IMR-90 (cell line): ENCODE measurements around the gene DKK3. TPM values are rescaled to one million over a fixed set of nuclear protein-coding genes. Genes with fewer than 3 reads are reported as not detected.

ENCODE experiments used
- ATAC-seq: fragments of 200-7000 bp; cut with Tn5 transposase; 2 replicates; pipeline ENCODE4 v1.9.1; 2020; ENCODE audit warnings: low read depth, mild to moderate bottlenecking, moderate library complexity
- BruUV-seq: library from RNA; stranded (reverse); fragments of 400-500 nt; replicated peaks from 2 replicates; lab custom pipeline; 2021; lab: Mats Ljungman, UMichigan
- CTCF ChIA-PET: fragments of 300-600 bp; formaldehyde crosslinking; extraction: SDS; loops from one replicate; lab custom pipeline; 2021; ENCODE audit warnings: antibody characterized with exemption; lab: Yijun Ruan, JAX
- POLR2A ChIA-PET: fragments of 300-600 bp; sonication (Branson Sonifier 250); formaldehyde crosslinking; loops from one replicate; lab custom pipeline; 2022; ENCODE audit warnings: antibody characterized with exemption; ENCODE audit not compliant: unreplicated experiment; lab: Charles Lee
- DNase-seq: peaks from one replicate; pipeline ENCODE4 v3.0.0; 2013
- H2AFZ ChIP-seq: replicated peaks from 2 replicates; pipeline ENCODE3; 2013; ENCODE audit warnings: low read length, mild to moderate bottlenecking; ENCODE audit not compliant: poor library complexity
- H2AK5ac ChIP-seq: 2 replicates; pipeline ENCODE4 v1.6.1; 2013; ENCODE audit warnings: low read depth, low read length, inconsistent platforms
- H2AK9ac ChIP-seq: replicated peaks from 2 replicates; pipeline ENCODE3; 2013; ENCODE audit warnings: mild to moderate bottlenecking, low read depth, low read length, moderate library complexity; ENCODE audit not compliant: poor library complexity
- H2BK120ac ChIP-seq: 2 replicates; pipeline ENCODE4 v1.6.1; 2013; ENCODE audit warnings: low read depth, low read length, inconsistent platforms
- H2BK15ac ChIP-seq: 3 replicates; pipeline ENCODE4 v1.6.1; 2013; ENCODE audit warnings: low read depth, low read length, inconsistent platforms
- H2BK20ac ChIP-seq: 2 replicates; pipeline ENCODE4 v1.6.1; 2013; ENCODE audit warnings: low read depth, mild to moderate bottlenecking, inconsistent platforms, low read length, moderate library complexity
- H2BK5ac ChIP-seq: 2 replicates; pipeline ENCODE4 v1.6.1; 2013; ENCODE audit warnings: mild to moderate bottlenecking, low read depth, low read length, inconsistent platforms; ENCODE audit not compliant: poor library complexity, severe bottlenecking
- H3K14ac ChIP-seq: replicated peaks from 2 replicates; pipeline ENCODE4 v1.6.1; 2013; ENCODE audit warnings: low read depth, low read length, inconsistent platforms
- H3K18ac ChIP-seq: 2 replicates; pipeline ENCODE4 v1.6.1; 2013; ENCODE audit warnings: low read depth, low read length, control low read depth
- H3K23ac ChIP-seq: 2 replicates; pipeline ENCODE4 v1.6.1; 2013; ENCODE audit warnings: low read depth, low read length, inconsistent platforms
- H3K27ac ChIP-seq: 2 replicates; pipeline ENCODE4 v1.5.1; 2013; ENCODE audit warnings: mild to moderate bottlenecking, control low read depth, low read length; ENCODE audit not compliant: insufficient read depth
- H3K27me3 ChIP-seq: 2 replicates; pipeline ENCODE4 v1.6.1; 2013; ENCODE audit warnings: low read length; ENCODE audit not compliant: control insufficient read depth, insufficient read depth
- H3K36me3 ChIP-seq: 2 replicates; pipeline ENCODE4 v1.6.1; 2013; ENCODE audit warnings: low read length, mixed read lengths; ENCODE audit not compliant: control insufficient read depth, insufficient read depth
- H3K4ac ChIP-seq: 2 replicates; pipeline ENCODE4 v1.6.1; 2013; ENCODE audit warnings: low read depth, low read length, inconsistent platforms
- H3K4me1 ChIP-seq: 2 replicates; pipeline ENCODE4 v1.6.1; 2013; ENCODE audit warnings: low read length, mixed read lengths; ENCODE audit not compliant: control insufficient read depth, insufficient read depth
- H3K4me2 ChIP-seq: 2 replicates; pipeline ENCODE4 v1.6.1; 2013; ENCODE audit warnings: low read depth, mild to moderate bottlenecking, control low read depth, low read length, moderate library complexity
- H3K4me3 ChIP-seq: 2 replicates; pipeline ENCODE4 v1.5.1; 2013; ENCODE audit warnings: low read depth, mild to moderate bottlenecking, control low read depth, low read length, moderate library complexity; ENCODE audit not compliant: insufficient read depth
- H3K56ac ChIP-seq: 2 replicates; pipeline ENCODE4 v1.6.1; 2013; ENCODE audit warnings: low read length, inconsistent platforms; ENCODE audit not compliant: insufficient read depth; ENCODE audit errors: extremely low read depth
- H3K79me1 ChIP-seq, 2 experiments: 2 replicates each; pipeline ENCODE4 v1.6.1; 2013; ENCODE audit warnings: low read length in 2 of 2, inconsistent platforms in 1 of 2, low read depth in 1 of 2
- H3K9ac ChIP-seq: 2 replicates; pipeline ENCODE4 v1.6.1; 2013; ENCODE audit warnings: low read depth, low read length, control low read depth
- H3K9me1 ChIP-seq: 2 replicates; pipeline ENCODE4 v1.6.1; 2013; ENCODE audit warnings: low read length, inconsistent platforms; ENCODE audit not compliant: insufficient read depth
- H3K9me3 ChIP-seq: 2 replicates; pipeline ENCODE4 v1.6.1; 2013; ENCODE audit warnings: low read length; ENCODE audit not compliant: control insufficient read depth, insufficient read depth
- H4K20me1 ChIP-seq: 2 replicates; pipeline ENCODE4 v1.6.1; 2013; ENCODE audit warnings: low read length, inconsistent platforms; ENCODE audit not compliant: insufficient read depth
- H4K5ac ChIP-seq: 2 replicates; pipeline ENCODE4 v1.6.1; 2013; ENCODE audit warnings: mild to moderate bottlenecking, low read depth, low read length, control low read depth
- H4K8ac ChIP-seq, 2 experiments: 2 replicates each; pipeline ENCODE4 v1.6.1; 2013; ENCODE audit warnings: low read depth in 2 of 2, low read length in 2 of 2, control low read depth in 1 of 2, inconsistent platforms in 1 of 2
- H4K91ac ChIP-seq: 2 replicates; pipeline ENCODE4 v1.6.1; 2013; ENCODE audit warnings: low read depth, low read length, inconsistent platforms; ENCODE audit not compliant: insufficient read depth
- CHD1 ChIP-seq: IDR thresholded peaks from 2 replicates; pipeline ENCODE4 v1.6.1; 2012; ENCODE audit warnings: low read depth, low read length, improper control_type of control experiment
- CTCF ChIP-seq: conservative IDR thresholded peaks from 2 replicates; pipeline ENCODE4 v1.5.1; 2012; ENCODE audit warnings: mild to moderate bottlenecking, low read depth, low read length, improper control_type of control experiment
- MAZ ChIP-seq: IDR thresholded peaks from 2 replicates; pipeline ENCODE4 v1.6.1; 2012; ENCODE audit warnings: low read depth, mild to moderate bottlenecking, low read length, improper control_type of control experiment, moderate library complexity, borderline replicate concordance
- POLR2A ChIP-seq: IDR thresholded peaks from 2 replicates; pipeline ENCODE4 v1.6.1; 2012; ENCODE audit warnings: mild to moderate bottlenecking, low read depth, low read length
- RCOR1 ChIP-seq: IDR thresholded peaks from 2 replicates; pipeline ENCODE4 v1.6.1; 2012; ENCODE audit warnings: mild to moderate bottlenecking, low read length, improper control_type of control experiment; ENCODE audit not compliant: insufficient replicate concordance
- RFX5 ChIP-seq: IDR thresholded peaks from 2 replicates; pipeline ENCODE4 v1.8.0; 2012; ENCODE audit warnings: low read depth, mild to moderate bottlenecking, low read length, moderate library complexity
- dilution Hi-C: fragments of 300-500 bp; cut with HindIII; formaldehyde crosslinking; loops from one replicate; pipeline ENCODE4 v1.14.3; 2018; ENCODE audit warnings: low sequenced_read_pairs; ENCODE audit not compliant: unreplicated experiment
- in situ Hi-C: fragments of 300-500 bp; cut with MboI; formaldehyde crosslinking; loops from 3 replicates; pipeline ENCODE4 v1.14.3; 2019; ENCODE audit warnings: low sequenced_read_pairs, inconsistent platforms, mixed read lengths
- intact Hi-C: fragments of 100-400 bp; cut with micrococcal nuclease; formaldehyde crosslinking; loops from 2 replicates; pipeline ENCODE4 v1.10.0; 2022
- polyA plus RNA-seq, 3 experiments: library from polyadenylated mRNA; depleted of rRNA; stranded (reverse); fragments of >200 nt; gene quantifications; 2 replicates each; pipeline ENCODE4 v1.2.3, GENCODE V29; 2012; ENCODE audit warnings: low replicate concordance in 1 of 3
- total RNA-seq: library from RNA; depleted of rRNA; stranded (reverse); fragments of >200 nt; gene quantifications from 2 replicates; pipeline ENCODE4 v1.2.3, GENCODE V29; 2012

The DKK3 gene
- total and polyA plus RNA-seq, 2 of the 4 experiments (the other 2 are of a cell fraction): 453 to 964 TPM

- no TSS peak for BruUV-seq
- no peak overlapping the region for H3K23ac ChIP-seq
- dilution Hi-C loops (no loop called here), intact Hi-C loops (no loop called here), in situ Hi-C loops (no loop called here)
- ChIA-PET POLR2A (no interaction called here), CTCF (no interaction called here)
- no peak overlapping the region for H4K91ac ChIP-seq
- no peak overlapping the region for H2BK120ac ChIP-seq
- H3K9me1 ChIP-seq: peaks cover 3% of the 10 kb centered on the region; the same call in 1 of the 2 replicates
- H2AK9ac ChIP-seq: no peak overlapping the region
- no peaks in the 10 kb centered on the region for H4K20me1 ChIP-seq
- H2AFZ ChIP-seq: no peak overlapping the region
- no peak overlapping the region for H4K8ac ChIP-seq
- H2BK5ac ChIP-seq: no peak overlapping the region
- TF ChIP-seq RFX5 (no peak), POLR2A (no peak), MAZ (no peak), RCOR1 (no peak), CTCF (no peak), CHD1 (no peak)
- ATAC-seq (no peak), DNase-seq (no peak)
- peaks cover 44% of the 10 kb centered on the region for H3K36me3 ChIP-seq
- no peak overlapping the region for H3K9ac ChIP-seq
- H3K27me3 ChIP-seq: no peaks in the 10 kb centered on the region
- peaks cover 3 to 21% of the 10 kb centered on the region in 2 experiments; a peak in 3 of 4 replicates for H3K79me1 ChIP-seq
- H3K9me3 ChIP-seq: no peaks in the 10 kb centered on the region
- H4K5ac ChIP-seq: no peak overlapping the region
- no peak overlapping the region for H3K4ac ChIP-seq
- no peak overlapping the region for H2BK20ac ChIP-seq
- no peak overlapping the region for H3K14ac ChIP-seq
- H3K18ac ChIP-seq: no peak overlapping the region
- H3K4me2 ChIP-seq: no peak overlapping the region
- no peak overlapping the region for H2AK5ac ChIP-seq
- no peaks in the 10 kb centered on the region for H3K4me1 ChIP-seq
- H3K4me3 ChIP-seq: no peak overlapping the region
- no peak overlapping the region for H3K27ac ChIP-seq
- H2BK15ac ChIP-seq: no peak overlapping the region
- no peak overlapping the region for H3K56ac ChIP-seq
Observed at GRCh38 chr11:11959601-11960000, 48.8 kb downstream of the DKK3 start.
